ENCODE results near the gene AHR. TPM values are rescaled to one million over a fixed set of nuclear protein-coding genes. Genes with fewer than 3 reads are reported as not detected.

The AHR gene
- total RNA-seq, 4 donors from 2014 or later = 129 to 258 (median 149) TPM

DNA sequence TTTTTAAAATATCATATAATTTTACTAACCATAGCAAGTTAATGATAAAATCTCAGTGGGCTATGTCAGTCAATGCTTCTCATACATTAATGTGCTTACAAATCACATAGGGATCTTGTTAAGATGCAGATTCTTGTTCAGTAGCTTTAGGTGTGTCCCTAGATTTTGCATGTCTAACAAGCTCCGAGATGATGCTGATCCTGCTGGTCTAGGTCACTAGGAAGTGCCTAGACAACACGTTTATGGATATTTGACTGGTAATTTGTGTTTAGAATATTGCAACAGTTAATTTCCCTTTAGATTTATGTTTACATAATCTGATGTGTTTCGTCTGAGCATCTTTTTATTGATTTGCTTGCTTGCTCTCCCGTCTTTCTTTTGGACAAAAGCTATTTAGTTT is 12.7 kb downstream of the AHR start:
- ATAC-seq (ENCODE audit: low FRiP score) (no peak), DNase-seq (ENCODE audit: low spot score) (no peak)
- TF ChIP-seq CTCF (IDR thresholded peaks at IDR 0.05) = no peak

- ATAC-seq (ENCODE audit: low FRiP score) (no peak), DNase-seq (ENCODE audit: low spot score) (no peak)
- no peak for TF ChIP-seq CTCF (IDR thresholded peaks at IDR 0.05)
Measured at GRCh38 chr7:17311952-17312351, 13.5 kb downstream of the AHR start.

- no peak for DNase-seq (ENCODE audit: low spot score)
- no peak for TF ChIP-seq CTCF (IDR thresholded peaks at IDR 0.05)
- ATAC-seq (ENCODE audit: low FRiP score) = no peak
Measured at GRCh38 chr7:17312641-17313040, 14.2 kb downstream of the AHR start.

DNA sequence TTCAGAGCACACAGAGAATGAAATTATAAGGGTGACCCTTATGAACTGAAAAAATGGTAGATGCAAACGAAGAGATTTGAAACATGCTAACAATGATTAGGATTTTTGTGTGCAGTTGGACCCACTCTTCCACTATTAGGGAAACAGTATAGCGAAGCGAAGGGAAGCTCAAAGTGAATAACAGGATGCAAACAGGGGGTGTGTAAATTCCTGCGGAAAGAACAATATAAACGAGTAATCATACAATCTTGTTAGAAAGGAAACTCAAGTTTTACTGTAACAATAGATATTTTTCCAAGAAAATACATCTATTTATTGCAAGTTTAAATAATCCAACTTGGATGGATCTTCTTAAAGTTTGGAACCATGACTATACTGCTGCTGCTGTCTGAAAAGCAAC is 14.7 kb downstream of the AHR start:
- no peak for ATAC-seq (ENCODE audit: low FRiP score)
- TF ChIP-seq CTCF (IDR thresholded peaks at IDR 0.05) = no peak
- DNase-seq (ENCODE audit: low spot score) = no peak

GRCh38 chr7:17315974-17316373 is 17.5 kb downstream of the AHR start:
- no peak for TF ChIP-seq CTCF (IDR thresholded peaks at IDR 0.05)
- no peak for DNase-seq (ENCODE audit: low spot score)
- ATAC-seq (ENCODE audit: low FRiP score) = no peak

DNA sequence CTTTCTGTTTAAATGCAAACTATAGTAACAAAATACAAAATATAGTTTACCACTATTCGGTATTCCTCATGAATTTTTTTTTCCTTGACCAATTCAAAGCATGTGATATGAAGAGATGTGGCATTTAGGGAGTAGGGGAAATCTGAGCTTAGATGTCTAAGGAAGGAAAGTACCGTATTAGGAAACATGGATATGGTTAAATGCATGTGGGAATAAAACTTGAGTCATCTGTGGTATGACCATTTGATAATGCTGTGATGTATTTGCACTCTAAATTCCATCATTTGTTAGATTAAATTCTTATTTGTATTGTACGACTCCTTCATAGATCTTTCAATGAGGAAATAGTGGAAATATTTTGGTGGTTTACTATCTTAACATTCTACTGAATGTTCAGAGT is 19.7 kb downstream of the AHR start:
- TF ChIP-seq CTCF (IDR thresholded peaks at IDR 0.05) = no peak
- ATAC-seq (ENCODE audit: low FRiP score) (peak; percentile 75), DNase-seq (ENCODE audit: low spot score) (no peak)

DNA sequence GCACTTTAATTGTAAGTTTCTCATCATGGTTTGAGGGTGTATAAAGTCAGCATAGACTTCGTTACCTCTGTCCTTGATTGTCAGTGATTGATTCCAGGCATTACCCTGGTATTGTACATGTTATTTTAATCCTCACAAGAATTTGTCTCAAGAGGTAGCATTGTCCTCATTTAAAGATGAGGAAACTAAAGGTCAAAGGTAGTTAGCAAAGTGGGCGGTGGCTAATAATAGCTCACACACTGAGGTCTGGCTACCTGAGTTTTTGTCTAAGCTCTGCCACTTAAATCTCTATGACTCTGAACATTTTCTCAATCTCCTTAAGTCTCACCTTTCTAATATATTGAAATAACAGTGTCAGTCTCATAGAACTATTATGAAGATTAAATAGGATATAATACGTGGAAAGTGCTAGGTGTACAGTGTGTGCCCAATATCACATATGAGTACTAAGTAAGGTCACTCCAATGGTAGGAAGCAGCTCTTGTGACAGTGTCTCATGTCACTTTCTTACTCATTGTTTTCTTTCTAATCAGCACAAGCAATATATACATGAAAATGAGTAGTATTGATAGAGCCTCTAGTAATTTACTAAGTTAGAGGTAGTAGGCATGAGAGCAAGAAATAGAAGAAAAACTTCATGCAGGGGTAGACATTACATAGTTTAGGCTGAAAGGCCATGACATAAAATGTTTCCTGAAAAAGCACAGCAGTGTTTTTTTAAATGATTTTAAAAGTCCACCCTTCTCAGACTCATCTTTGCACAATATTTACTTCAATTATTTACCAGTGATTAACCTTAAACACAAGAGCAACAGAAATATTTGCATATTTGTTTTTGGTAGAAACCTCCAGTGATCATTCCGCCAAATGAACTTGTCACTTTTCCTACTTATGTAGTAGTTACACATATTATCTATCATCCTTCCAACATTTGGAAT is 21.0 kb downstream of the AHR start:
- ATAC-seq (ENCODE audit: low FRiP score) (no peak), DNase-seq (ENCODE audit: low spot score) (no peak)
- TF ChIP-seq CTCF (IDR thresholded peaks at IDR 0.05) = no peak

Data from omental fat pad (tissue), 4 donors.